ENCODE measurements around the gene MEX3C. TPM values are rescaled to one million over a fixed set of nuclear protein-coding genes. Genes with fewer than 3 reads are reported as not detected.

The MEX3C gene
- total RNA-seq, 1 donor from 2014 or later = 42.2 TPM

Other genes with a start within 250 kb of the MEX3C start
- gene ELAC1, start 229.6 kb downstream of the MEX3C start, total RNA-seq = 5.3 TPM
- 86.1 TPM for gene SMAD4, start 167.5 kb downstream of the MEX3C start, total RNA-seq

All from tongue (tissue), 1 donor.